ENCODE results near the gene COA1. TPM values are rescaled to one million over a fixed set of nuclear protein-coding genes. Genes with fewer than 3 reads are reported as not detected.

Gene COA1
- total and polyA plus RNA-seq, 2 donors (not counting 3 experiments of a cell fraction or from before 2014, with no cell fraction given) = 38.1 to 55.1 TPM

- no peak overlapping the region for H3K27ac ChIP-seq (ENCODE audit: insufficient read depth, low read depth, low read length)
- no peaks in the 10 kb centered on the region for H3K27me3 ChIP-seq (ENCODE audit: control insufficient read depth in 2 of 2, insufficient read depth in 2 of 2, low read length in 2 of 2)
- BruUV-seq (replicated peaks) = no TSS peak
- H3K79me2 ChIP-seq (ENCODE audit: control insufficient read depth, insufficient read depth, low read length) = peaks cover 19% of the 10 kb centered on the region
- intact Hi-C loops (cut with micrococcal nuclease) (loop anchor here (5.0 kb wide), 1 partner anchor 246 kb away; no protein-coding TSS in a partner anchor), dilution Hi-C loops (cut with MboI; ENCODE audit: extremely low pct_ligation_motif_present, low sequenced_read_pairs) (loop anchor here (25.0 kb wide), 1 partner anchor 116 kb away; the partner anchor contains the start of gene STK17A)
- H3K4me2 ChIP-seq (ENCODE audit: insufficient read depth, low read length) = no peak overlapping the region
- CTCF ChIA-PET = interaction anchor here (0.9 to 3.2 kb wide), 2 partner anchors 18 to 121 kb away, joined by 4 to 27 read pairs; partner anchors contain the start of gene STK17A
- DNase-seq (ENCODE audit: low read depth, low spot score) (no peak), FAIRE-seq (no peak)
- POLR2A ChIA-PET = interaction anchor here (1.4 kb wide), 1 partner anchor 121 kb away, joined by 3 read pairs; the partner anchor contains the start of gene STK17A
- H4K20me1 ChIP-seq (replicated peaks; ENCODE audit: control insufficient read depth, extremely low read depth, insufficient read depth, low read length) = no peaks in the 10 kb centered on the region
- no peaks in the 10 kb centered on the region for H3K9me3 ChIP-seq (replicated peaks; ENCODE audit: control insufficient read depth, insufficient read depth, low read length)
- TF ChIP-seq EZH2 (IDR thresholded peaks at IDR 0.05; ENCODE audit: borderline replicate concordance, low read depth, low read length, severe bottlenecking) (no peak), POLR2A (IDR thresholded peaks at IDR 0.05; ENCODE audit: low read depth, low read length) (no peak), CTCF (IDR thresholded peaks at IDR 0.05; ENCODE audit: extremely low read depth in 1 of 2, insufficient read depth in 1 of 2, low read depth in 1 of 2, low read length in 2 of 2) (no peak), MAX (IDR thresholded peaks at IDR 0.05; ENCODE audit: insufficient read depth, insufficient read length) (no peak), FOS (IDR thresholded peaks at IDR 0.05; ENCODE audit: borderline replicate concordance, insufficient read depth, low read length) (no peak), JUN (IDR thresholded peaks at IDR 0.05; ENCODE audit: borderline replicate concordance, insufficient read depth, insufficient read length, low read depth) (no peak), GATA2 (IDR thresholded peaks at IDR 0.05; ENCODE audit: insufficient read depth, insufficient read length, low read depth, low read length) (no peak), POLR2AphosphoS5 (IDR thresholded peaks at IDR 0.05; ENCODE audit: insufficient read depth, low read depth, low read length) (no peak)
- no peaks in the 10 kb centered on the region for H3K9me1 ChIP-seq (replicated peaks; ENCODE audit: control insufficient read depth, extremely low read depth, insufficient read depth, low read length)
- H2AFZ ChIP-seq (ENCODE audit: low read depth, low read length) = no peak overlapping the region
- H3K4me1 ChIP-seq (ENCODE audit: control insufficient read depth, extremely low read depth, insufficient read depth, low read length) = peaks cover 6% of the 10 kb centered on the region
- no peaks in the 10 kb centered on the region for H3K36me3 ChIP-seq (ENCODE audit: control insufficient read depth in 2 of 2, extremely low read depth in 1 of 2, insufficient read depth in 2 of 2, low read length in 2 of 2)
- no peak overlapping the region for H3K4me3 ChIP-seq (replicated peaks in 1 of 3; ENCODE audit: insufficient read depth in 1 of 3, low read depth in 1 of 3, low read length in 3 of 3)
- H3K9ac ChIP-seq (replicated peaks; ENCODE audit: extremely low read depth, insufficient read depth, low read length) = no peak overlapping the region
Observed at GRCh38 chr7:43703573-43703972, 25.8 kb downstream of the COA1 start.
